Endothelial cell of umbilical vein (primary cell): ENCODE data around the gene CCER1. TPM values are rescaled to one million over a fixed set of nuclear protein-coding genes. Genes with fewer than 3 reads are reported as not detected.

ENCODE experiments used
- Bru-seq: library from RNA; stranded (reverse); fragments of 400-500 nt; gene quantifications from one replicate; lab custom pipeline; 2021; lab: Mats Ljungman, UMichigan
- BruChase-seq, 2 experiments: library from RNA; stranded (reverse); fragments of 400-500 nt; gene quantifications; one replicate each; lab custom pipeline; 2021; lab: Mats Ljungman, UMichigan
- BruUV-seq: library from RNA; stranded (reverse); fragments of 400-500 nt; replicated peaks from 2 replicates; lab custom pipeline; 2021; lab: Mats Ljungman, UMichigan
- CTCF ChIA-PET: fragments of 300-600, 350-600 bp; sonication (Branson Sonifier 250); formaldehyde crosslinking; loops from one replicate; lab custom pipeline; 2021; ENCODE audit warnings: antibody characterized with exemption, inconsistent platforms; lab: Charles Lee
- POLR2A ChIA-PET: fragments of 300-600, 350-600 bp; sonication (Branson Sonifier 250); formaldehyde crosslinking; loops from one replicate; lab custom pipeline; 2021; ENCODE audit warnings: antibody characterized with exemption, inconsistent platforms; lab: Charles Lee
- DNase-seq: peaks from one replicate; pipeline ENCODE4 v3.0.0-alpha.2; 2011; ENCODE audit warnings: low read depth, low spot score
- FAIRE-seq: peaks from 2 replicates; lab custom pipeline; 2011; peaks lifted over from hg19 to GRCh38; lab: Jason Lieb, UNC
- H2AFZ ChIP-seq: 2 replicates; pipeline ENCODE4 v1.6.0; 2012; ENCODE audit warnings: low read depth, low read length, control low read depth, inconsistent platforms
- H3K27ac ChIP-seq: 2 replicates; pipeline ENCODE4 v1.5.1; 2011; ENCODE audit warnings: low read depth, mild to moderate bottlenecking, control low read depth, low read length, moderate library complexity; ENCODE audit not compliant: insufficient read depth
- H3K27me3 ChIP-seq, 2 experiments: 2 replicates each; pipeline versions ENCODE4 v1.6.0 to v1.6.1; 2011; ENCODE audit warnings: low read length in 2 of 2, mixed read lengths in 1 of 2; ENCODE audit not compliant: control insufficient read depth in 2 of 2, insufficient read depth in 2 of 2
- H3K36me3 ChIP-seq, 2 experiments: 2 replicates in 1 of 2; 3 replicates in 1 of 2; pipeline ENCODE4 v1.5.1; 2011; ENCODE audit warnings: low read length in 2 of 2, mild to moderate bottlenecking in 1 of 2, moderate library complexity in 1 of 2; ENCODE audit not compliant: control insufficient read depth in 2 of 2, insufficient read depth in 2 of 2; ENCODE audit errors: extremely low read depth in 1 of 2
- H3K4me1 ChIP-seq: 3 replicates; pipeline ENCODE4 v1.5.1; 2011; ENCODE audit warnings: mild to moderate bottlenecking, low read length; ENCODE audit not compliant: control insufficient read depth, insufficient read depth; ENCODE audit errors: extremely low read depth
- H3K4me2 ChIP-seq: 2 replicates; pipeline ENCODE4 v1.6.1; 2011; ENCODE audit warnings: low read length, control low read depth, mixed read lengths; ENCODE audit not compliant: insufficient read depth
- H3K4me3 ChIP-seq, 3 experiments: fragments of 200-600 bp in 1 of 3; sonication (generic), shearing (Covaris generic) in 1 of 3; replicated peaks in 1 of 3; 2 replicates each; pipeline ENCODE4 v1.5.1; 2011 to 2016; ENCODE audit warnings: control low read depth in 3 of 3, low read length in 3 of 3, mild to moderate bottlenecking in 2 of 3, inconsistent platforms in 1 of 3, low read depth in 1 of 3, moderate library complexity in 1 of 3; ENCODE audit not compliant: insufficient read depth in 1 of 3
- H3K79me2 ChIP-seq: 2 replicates; pipeline ENCODE4 v1.6.0; 2012; ENCODE audit warnings: low read length, inconsistent platforms; ENCODE audit not compliant: control insufficient read depth, insufficient read depth
- H3K9ac ChIP-seq: replicated peaks from 2 replicates; pipeline ENCODE3; 2011; ENCODE audit warnings: low read length, control low read depth; ENCODE audit not compliant: insufficient read depth; ENCODE audit errors: extremely low read depth
- H3K9me1 ChIP-seq: replicated peaks from 3 replicates; pipeline ENCODE4 v1.6.0; 2011; ENCODE audit warnings: mild to moderate bottlenecking, low read length; ENCODE audit not compliant: control insufficient read depth, insufficient read depth; ENCODE audit errors: extremely low read depth
- H3K9me3 ChIP-seq: replicated peaks from 2 replicates; pipeline ENCODE4 v1.5.1; 2012; ENCODE audit warnings: low read length, inconsistent platforms; ENCODE audit not compliant: control insufficient read depth, insufficient read depth
- H4K20me1 ChIP-seq: replicated peaks from 2 replicates; pipeline ENCODE3; 2011; ENCODE audit warnings: mild to moderate bottlenecking, low read length; ENCODE audit not compliant: control insufficient read depth, insufficient read depth; ENCODE audit errors: extremely low read depth
- CTCF ChIP-seq, 2 donors: IDR thresholded peaks; 1 replicate in 1 of 2; 2 replicates in 1 of 2; pipeline ENCODE4 v1.5.1; 2011; ENCODE audit warnings: low read length in 2 of 2, mild to moderate bottlenecking in 2 of 2, moderate library complexity in 2 of 2, control low read depth in 1 of 2, inconsistent platforms in 1 of 2, low read depth in 1 of 2; ENCODE audit not compliant: insufficient read depth in 1 of 2; ENCODE audit errors: extremely low read depth in 1 of 2
- FOS ChIP-seq: IDR thresholded peaks from 2 replicates; pipeline ENCODE4 v1.6.1; 2011; ENCODE audit warnings: mild to moderate bottlenecking, low read length, moderate library complexity, borderline replicate concordance; ENCODE audit not compliant: insufficient read depth
- GATA2 ChIP-seq: IDR thresholded peaks from 2 replicates; pipeline ENCODE4 v1.7.0; 2011; ENCODE audit warnings: low read depth, mild to moderate bottlenecking, moderate library complexity, mixed read lengths, low read length; ENCODE audit not compliant: insufficient read length, insufficient read depth
- MYC ChIP-seq: IDR thresholded peaks from one replicate; pipeline ENCODE4 v1.6.1; 2011; ENCODE audit warnings: mild to moderate bottlenecking, low read depth, low read length
- POLR2A ChIP-seq: IDR thresholded peaks from 2 replicates; pipeline ENCODE4 v1.6.1; 2012; ENCODE audit warnings: low read depth, mild to moderate bottlenecking, control low read depth, low read length
- POLR2AphosphoS5 ChIP-seq: IDR thresholded peaks from 2 replicates; pipeline ENCODE4 v1.6.1; 2012; ENCODE audit warnings: low read depth, mild to moderate bottlenecking, control low read depth, low read length, moderate library complexity; ENCODE audit not compliant: insufficient read depth
- dilution Hi-C: fragments of 300-500 bp; cut with MboI; formaldehyde crosslinking; loops from one replicate; pipeline ENCODE4 v1.15.0; 2019; ENCODE audit warnings: low sequenced_read_pairs; ENCODE audit not compliant: extremely low pct_ligation_motif_present
- intact Hi-C: fragments of 100-400 bp; cut with micrococcal nuclease; formaldehyde crosslinking; loops from one replicate; pipeline ENCODE4 v1.10.0; 2022
- long read RNA-seq: library from polyadenylated mRNA; stranded (forward); transcript quantifications from one replicate; pipeline ENCODE4 v2.0.0, GENCODE V29; 2021
- polyA minus RNA-seq, 3 experiments: library from RNA; depleted of rRNA, polyadenylated mRNA; stranded (reverse); fragments of >200 nt; gene quantifications; 1 replicate in 1 of 3; 2 replicates in 2 of 3; pipeline ENCODE4 v1.2.3, GENCODE V29; 2011
- polyA plus RNA-seq, 4 experiments: library from polyadenylated mRNA; depleted of rRNA in 3 of 4; stranded (reverse) in 3 of 4; unstranded in 1 of 4; fragments of >200 nt; gene quantifications; 2 replicates each; pipeline versions ENCODE4 v1.2.1 to v1.2.3, GENCODE V29; 2011 to 2012; ENCODE audit warnings: missing spikeins in 1 of 4
- total RNA-seq: library from RNA; stranded (reverse); gene quantifications from 2 replicates; pipeline ENCODE4 v1.2.3, GENCODE V29; 2021

Gene CCER1
- not detected in 2 replicates for total RNA-seq
- not detected in 2 replicates for polyA plus RNA-seq
- not detected in 2 replicates for polyA plus RNA-seq (2011; cell fraction: cytosol; rRNA removed)
- not detected in 2 replicates for polyA plus RNA-seq (2011; cell fraction: nucleus; rRNA removed)
- polyA plus RNA-seq (2012): not detected in 2 replicates
- polyA minus RNA-seq: not detected in 2 replicates
- polyA minus RNA-seq (2011; cell fraction: cytosol; rRNA and poly(A)+ RNA removed): not detected
- not detected in 2 replicates for polyA minus RNA-seq (2011; cell fraction: nucleus; rRNA and poly(A)+ RNA removed)
- not detected for Bru-seq, nascent RNA
- not detected for BruChase-seq, experiment 1, labeled RNA remaining after a 6-hour chase
- BruChase-seq, experiment 2, labeled RNA remaining after a 2-hour chase: not detected
- long read RNA-seq: 0 reads

- no peaks in the 10 kb centered on the region for H3K79me2 ChIP-seq
- no peak within 1 kb of the TSS for H3K27ac ChIP-seq
- BruUV-seq: no TSS peak
- DNase-seq: no peak
- no peaks in the 10 kb centered on the region for H3K4me1 ChIP-seq
- H3K9me3 ChIP-seq: no peaks in the 10 kb centered on the region
- dilution Hi-C loops (no loop called here), intact Hi-C loops (loop anchor here (5.0 kb wide), 1 partner anchor 1483 kb away; no protein-coding TSS in a partner anchor)
- POLR2A ChIA-PET: no interaction called here
- no peak within 1 kb of the TSS for H3K9ac ChIP-seq
- CTCF ChIA-PET: no interaction called here
- TF ChIP-seq POLR2AphosphoS5 (no peak), POLR2A (no peak), FOS (no peak), CTCF (IDR thresholded peaks at IDR 0.05; ENCODE audit: extremely low read depth in 1 of 2, insufficient read depth in 1 of 2, low read depth in 1 of 2, low read length in 2 of 2) (no peak), GATA2 (no peak), MYC (no peak)
- H3K4me2 ChIP-seq: no peak within 1 kb of the TSS
- no peaks in the 10 kb centered on the region for H3K27me3 ChIP-seq
- H3K9me1 ChIP-seq: no peaks in the 10 kb centered on the region
- no peak for FAIRE-seq
- no peaks in the 10 kb centered on the region for H4K20me1 ChIP-seq
- H3K36me3 ChIP-seq: no peaks in the 10 kb centered on the region
- no peak within 1 kb of the TSS for H3K4me3 ChIP-seq
- no peak within 1 kb of the TSS for H2AFZ ChIP-seq
Observed at GRCh38 chr12:90954921-90955320, at the start of gene CCER1. TSS of gene CCER1 (minus strand) at chr12:90955176. CDS start at chr12:90954742, 434 bp downstream.
